GM21529 (cell line): ENCODE data around the gene BCAM.
"Not testable (repeated sequence)": the region's sequence is repeated elsewhere in the genome, so short reads cannot be mapped to it uniquely, and the experiment has no call there.

ENCODE experiments used
- ATAC-seq: cut with Tn5 transposase; IDR thresholded peaks from one replicate; pipeline ENCODE4 v1.9.1; 2021; ENCODE audit not compliant: unreplicated experiment

Gene BCAM

GRCh38 chr19:44847144-44848035, 38.5 kb downstream of the BCAM start:
- ATAC-seq = no peak

GRCh38 chr19:44848036-44848811, 39.3 kb downstream of the BCAM start:
- no peak for ATAC-seq

DNA sequence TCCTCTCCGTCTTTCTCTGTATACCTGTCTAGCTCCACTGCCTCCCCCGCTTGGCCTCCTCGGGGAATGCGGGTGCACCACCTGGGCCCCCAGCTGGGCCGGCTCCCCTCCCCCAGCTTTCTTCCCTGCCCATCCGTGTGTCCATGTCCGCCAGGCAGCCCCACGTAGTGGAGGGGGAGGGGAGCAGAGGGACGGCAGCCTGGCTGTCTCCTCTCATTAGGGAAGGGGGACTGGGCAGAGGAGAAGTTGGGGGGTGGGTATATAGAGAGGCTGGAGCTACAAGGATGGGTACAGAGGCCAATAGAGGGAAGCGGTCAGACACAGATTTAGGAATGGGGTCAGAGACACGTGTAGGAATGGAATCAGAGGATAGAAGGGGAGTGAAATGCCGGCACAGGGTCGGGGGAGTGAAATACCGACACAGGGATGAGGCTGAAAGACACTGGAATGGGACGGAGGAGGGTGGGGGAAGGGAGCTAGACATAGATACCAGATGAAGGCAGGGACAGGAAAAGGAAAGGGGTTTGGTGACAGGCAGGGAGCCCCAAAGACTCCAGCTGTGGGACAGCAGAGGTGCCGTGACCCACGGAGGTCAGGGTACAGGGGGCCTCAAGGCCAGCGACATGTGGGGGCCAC, 40.0 kb downstream of the BCAM start:
- no peak for ATAC-seq

DNA sequence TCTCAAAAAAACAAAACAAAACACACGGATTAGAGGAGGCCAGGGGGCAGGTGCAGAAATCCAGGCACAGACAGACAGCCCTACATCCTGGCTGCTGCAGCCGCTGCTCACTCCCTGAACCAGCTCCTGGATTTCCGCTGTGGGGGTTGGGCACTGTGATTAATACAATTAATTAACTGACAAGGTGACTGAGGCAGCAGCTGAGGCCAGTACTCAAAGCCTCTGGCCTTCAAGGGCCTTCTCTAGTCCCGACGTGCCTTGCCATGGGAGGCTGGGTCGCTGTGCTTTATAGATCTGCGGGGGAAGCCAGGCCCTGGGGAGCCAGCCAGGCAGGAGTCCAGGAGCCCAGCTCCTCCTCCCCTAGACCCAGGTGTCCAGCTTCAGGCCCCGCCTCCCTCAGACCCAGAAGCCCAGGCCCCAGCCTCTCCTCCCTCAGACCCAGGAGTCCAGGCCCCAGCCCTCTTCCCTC, 41.8 kb downstream of the BCAM start:
- ATAC-seq = no peak

GRCh38 chr19:44851427-44851826, 42.5 kb downstream of the BCAM start:
- ATAC-seq = no peak

DNA sequence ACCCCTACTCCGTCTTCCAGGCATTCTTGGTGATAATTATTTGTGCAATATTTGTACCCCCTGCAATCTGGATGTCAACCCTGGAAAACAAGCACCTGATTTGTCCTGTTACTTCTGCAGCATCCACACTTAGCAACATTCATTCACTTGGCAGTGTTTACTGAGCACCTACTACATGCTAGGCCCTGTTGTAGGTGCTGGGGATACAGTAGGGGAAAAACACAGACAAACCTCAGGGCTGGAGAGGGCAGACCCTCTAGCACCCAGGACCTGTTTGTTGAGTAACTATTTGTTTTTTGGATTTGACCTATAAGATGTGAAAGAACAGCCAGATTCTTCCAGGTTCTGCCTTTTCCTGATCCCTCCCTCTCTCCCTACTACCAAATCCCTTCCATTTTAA, 46.7 kb downstream of the BCAM start:
- ATAC-seq = no peak

DNA sequence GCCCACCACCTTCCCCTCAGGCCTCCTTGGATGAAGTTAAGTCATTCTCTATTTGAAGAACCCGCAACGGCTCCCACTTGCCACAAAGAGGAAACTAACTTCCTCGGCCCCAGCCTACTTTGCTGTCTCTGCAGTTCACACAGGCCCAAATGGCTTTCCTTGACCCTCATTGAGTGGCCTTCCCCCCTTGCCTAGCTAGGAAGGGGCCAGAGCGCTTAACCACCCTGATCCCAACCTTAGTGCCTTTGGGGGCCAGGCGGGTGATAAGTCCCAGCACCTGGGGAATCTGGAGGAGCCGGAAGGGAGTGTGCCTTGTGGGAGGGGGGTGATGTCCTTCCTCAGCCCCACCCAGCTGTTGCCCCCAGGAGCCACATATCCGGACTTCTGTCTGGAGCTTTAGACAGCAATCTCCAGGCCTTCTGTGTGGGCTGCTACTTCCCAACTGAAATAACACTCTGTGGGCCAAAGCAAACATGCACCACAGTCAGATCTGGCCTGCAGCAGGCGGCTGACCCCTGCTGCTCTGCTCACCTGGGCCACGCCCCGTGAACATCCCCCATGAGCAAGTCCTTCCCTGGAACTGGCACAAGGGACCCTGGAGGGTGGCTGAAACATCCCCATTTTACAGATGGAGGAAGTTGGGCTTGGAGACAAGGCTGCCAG, 47.6 kb downstream of the BCAM start:
- ATAC-seq = no peak

GRCh38 chr19:44857837-44858236, 48.9 kb downstream of the BCAM start:
- no peak for ATAC-seq

- ATAC-seq = not testable (repeated sequence)
These were observed 52.7 kb downstream of the BCAM start for GRCh38 chr19:44861576-44861975.

DNA sequence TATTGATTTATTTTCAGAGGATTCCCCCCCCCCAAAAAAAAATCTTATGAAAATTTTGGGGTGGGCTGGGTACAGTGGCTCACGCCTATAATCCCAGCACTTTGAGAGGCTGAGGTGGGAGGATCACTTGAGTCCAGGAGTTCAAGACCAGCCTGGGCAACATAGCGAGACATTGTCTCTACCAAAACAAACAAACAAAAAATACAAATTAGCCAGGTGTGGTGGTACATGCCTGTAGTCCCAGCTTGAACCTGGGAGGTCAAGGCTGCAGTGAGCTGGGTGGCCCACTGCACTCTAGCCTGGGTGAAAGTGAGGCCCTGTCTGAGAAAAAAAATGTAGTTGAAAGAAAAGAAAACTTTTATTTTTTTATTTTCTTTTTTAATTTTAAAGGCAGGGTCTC, 55.1 kb downstream of the BCAM start:
- ATAC-seq = no peak

GRCh38 chr19:44865196-44865767, 56.4 kb downstream of the BCAM start:
- ATAC-seq = no peak

GRCh38 chr19:44866664-44867063, 57.8 kb downstream of the BCAM start:
- ATAC-seq = no peak

GRCh38 chr19:44867578-44867977, 58.7 kb downstream of the BCAM start:
- no peak for ATAC-seq

DNA sequence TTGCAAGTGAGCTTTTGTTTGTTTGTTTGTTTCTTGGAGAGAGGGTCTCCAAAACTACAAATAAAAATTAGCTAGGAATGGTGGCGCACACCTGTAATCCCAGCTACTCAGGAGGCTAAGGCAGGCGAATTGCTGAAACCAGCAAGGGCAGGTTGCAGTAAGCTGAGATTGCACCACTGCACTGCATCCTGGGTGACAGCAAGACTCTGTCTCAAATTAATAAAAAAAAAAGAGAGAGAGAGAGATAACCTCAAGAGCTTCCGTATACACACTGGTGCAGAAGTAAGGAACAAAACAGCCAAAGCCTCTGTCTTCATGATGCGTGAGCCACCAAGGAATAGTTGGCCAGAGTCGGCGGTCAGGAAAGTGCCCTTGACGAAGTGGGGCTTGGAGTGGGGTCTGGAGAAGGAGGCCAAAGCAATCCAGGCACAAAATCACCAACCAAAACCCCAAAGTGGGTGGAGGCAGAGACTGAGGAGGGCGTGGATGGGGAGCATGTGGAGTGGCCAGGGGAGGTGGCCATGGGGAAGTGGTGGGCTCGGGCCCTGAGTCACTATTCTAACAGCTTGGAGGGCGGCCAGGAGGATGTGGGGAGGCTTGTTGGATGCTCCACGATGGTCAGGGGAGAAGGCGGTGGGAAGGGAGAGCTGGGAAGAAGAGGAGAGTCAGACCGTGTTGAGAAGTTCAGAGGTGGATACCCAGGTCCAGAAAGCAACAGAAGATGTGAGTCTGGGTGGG, 61.0 kb downstream of the BCAM start:
- no peak for ATAC-seq
